A673 (cell line): ENCODE results near the gene ADAMTS3.

Source experiments
- CTCF ChIP-seq: fragments of 300-800, 200-600 bp; sonication (generic); conservative IDR thresholded peaks from 2 replicates; pipeline ENCODE4 v1.5.1; 2017; ENCODE audit warnings: low read depth, mild to moderate bottlenecking, antibody characterized with exemption, low read length, moderate library complexity, mixed read lengths
- EZH2 ChIP-seq: fragments of 200-600 bp; sonication (generic); IDR thresholded peaks from 2 replicates; pipeline ENCODE4 v1.6.1; 2017; ENCODE audit warnings: borderline replicate concordance, low read depth, mild to moderate bottlenecking, mixed read lengths, antibody characterized with exemption, low read length; ENCODE audit not compliant: poor library complexity, severe bottlenecking

GRCh38 chr4:72432975-72433374 is 136.0 kb downstream of the ADAMTS3 start:
- TF ChIP-seq CTCF (no peak), EZH2 (no peak)
